RWPE2 (cell line): Measurements from ENCODE around the gene UPF1.

Experiments
- ATAC-seq: fragments of 200-7000 bp; cut with Tn5 transposase; 3 replicates; pipeline ENCODE4 v1.9.1; 2021; ENCODE audit warnings: low read depth
- DNase-seq: peaks from one replicate; pipeline ENCODE4 v3.0.0-alpha.2; 2020; ENCODE audit warnings: low spot score
- H3K27ac ChIP-seq: fragments of 450-650 bp; 2 replicates; pipeline ENCODE4 v1.5.1; 2017; ENCODE audit warnings: mild to moderate bottlenecking; ENCODE audit not compliant: poor library complexity, severe bottlenecking
- H3K27me3 ChIP-seq: fragments of 250-450 bp; sonication (Bioruptor Pico); 2 replicates; pipeline ENCODE4 v1.5.1; 2021; ENCODE audit warnings: mild to moderate bottlenecking, moderate library complexity; ENCODE audit not compliant: insufficient read depth, poor library complexity, severe bottlenecking
- H3K36me3 ChIP-seq: fragments of 250-450 bp; sonication (Bioruptor Pico); 2 replicates; pipeline ENCODE4 v1.5.1; 2020; ENCODE audit warnings: low read depth, mild to moderate bottlenecking, moderate library complexity
- H3K4me1 ChIP-seq: fragments of 250-450 bp; sonication (Bioruptor Pico); 2 replicates; pipeline ENCODE4 v1.5.1; 2021; ENCODE audit warnings: mild to moderate bottlenecking, moderate library complexity; ENCODE audit not compliant: insufficient read depth, poor library complexity, severe bottlenecking
- H3K4me3 ChIP-seq: fragments of 250-450 bp; sonication (Bioruptor Pico); 2 replicates; pipeline ENCODE4 v1.5.1; 2021; ENCODE audit warnings: mild to moderate bottlenecking, moderate library complexity; ENCODE audit not compliant: severe bottlenecking
- H3K9me3 ChIP-seq: fragments of 250-450 bp; sonication (Bioruptor Pico); 2 replicates; pipeline ENCODE4 v1.5.1; 2021; ENCODE audit warnings: mild to moderate bottlenecking, moderate library complexity; ENCODE audit not compliant: severe bottlenecking
- TF ChIP-seq, protein P1 (sequence below): fragments of 450-650 bp; IDR thresholded peaks from one replicate; pipeline ENCODE4 v1.5.1; 2017; ENCODE audit warnings: mild to moderate bottlenecking, moderate library complexity; ENCODE audit not compliant: poor library complexity, severe bottlenecking

UPF1 gene

GRCh38 chr19:18799389-18799970 lies 32.3 kb upstream of the UPF1 start:
- TF ChIP-seq, protein P1, sequence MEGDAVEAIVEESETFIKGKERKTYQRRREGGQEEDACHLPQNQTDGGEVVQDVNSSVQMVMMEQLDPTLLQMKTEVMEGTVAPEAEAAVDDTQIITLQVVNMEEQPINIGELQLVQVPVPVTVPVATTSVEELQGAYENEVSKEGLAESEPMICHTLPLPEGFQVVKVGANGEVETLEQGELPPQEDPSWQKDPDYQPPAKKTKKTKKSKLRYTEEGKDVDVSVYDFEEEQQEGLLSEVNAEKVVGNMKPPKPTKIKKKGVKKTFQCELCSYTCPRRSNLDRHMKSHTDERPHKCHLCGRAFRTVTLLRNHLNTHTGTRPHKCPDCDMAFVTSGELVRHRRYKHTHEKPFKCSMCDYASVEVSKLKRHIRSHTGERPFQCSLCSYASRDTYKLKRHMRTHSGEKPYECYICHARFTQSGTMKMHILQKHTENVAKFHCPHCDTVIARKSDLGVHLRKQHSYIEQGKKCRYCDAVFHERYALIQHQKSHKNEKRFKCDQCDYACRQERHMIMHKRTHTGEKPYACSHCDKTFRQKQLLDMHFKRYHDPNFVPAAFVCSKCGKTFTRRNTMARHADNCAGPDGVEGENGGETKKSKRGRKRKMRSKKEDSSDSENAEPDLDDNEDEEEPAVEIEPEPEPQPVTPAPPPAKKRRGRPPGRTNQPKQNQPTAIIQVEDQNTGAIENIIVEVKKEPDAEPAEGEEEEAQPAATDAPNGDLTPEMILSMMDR, result no peak
- no peaks in the 10 kb centered on the region for H3K36me3 ChIP-seq
- no peak for DNase-seq
- no peak for ATAC-seq
- H3K27me3 ChIP-seq, result no peaks in the 10 kb centered on the region
- no peak overlapping the region for H3K27ac ChIP-seq
- H3K4me3 ChIP-seq, result no peak overlapping the region
- no peaks in the 10 kb centered on the region for H3K9me3 ChIP-seq
- H3K4me1 ChIP-seq, result no peaks in the 10 kb centered on the region

DNA sequence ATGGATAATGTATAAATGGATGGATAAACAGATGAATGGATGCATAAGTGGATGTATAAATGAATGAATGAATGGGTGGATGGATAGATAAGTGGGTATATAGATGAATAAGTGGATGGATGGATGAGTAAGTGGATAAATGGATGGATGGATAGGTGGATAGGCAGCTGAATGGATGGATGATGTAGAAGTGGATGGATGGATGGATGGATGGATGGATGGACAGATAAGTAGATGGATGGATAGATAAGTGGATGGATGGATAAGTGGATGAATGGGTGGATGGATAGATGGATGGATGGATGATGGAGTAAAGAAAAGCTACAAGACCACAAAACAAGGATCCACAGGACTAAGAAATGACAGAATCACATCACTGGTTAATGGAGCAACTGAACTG lies 31.7 kb upstream of the UPF1 start:
- ATAC-seq, result no peak
- Histone ChIP-seq H3K36me3 (no peaks in the 10 kb centered on the region), H3K4me1 (no peaks in the 10 kb centered on the region), H3K4me3 (no peak overlapping the region), H3K27ac (no peak overlapping the region), H3K9me3 (no peaks in the 10 kb centered on the region), H3K27me3 (no peaks in the 10 kb centered on the region)
- TF ChIP-seq, protein P1, result no peak
- DNase-seq, result no peak

DNA sequence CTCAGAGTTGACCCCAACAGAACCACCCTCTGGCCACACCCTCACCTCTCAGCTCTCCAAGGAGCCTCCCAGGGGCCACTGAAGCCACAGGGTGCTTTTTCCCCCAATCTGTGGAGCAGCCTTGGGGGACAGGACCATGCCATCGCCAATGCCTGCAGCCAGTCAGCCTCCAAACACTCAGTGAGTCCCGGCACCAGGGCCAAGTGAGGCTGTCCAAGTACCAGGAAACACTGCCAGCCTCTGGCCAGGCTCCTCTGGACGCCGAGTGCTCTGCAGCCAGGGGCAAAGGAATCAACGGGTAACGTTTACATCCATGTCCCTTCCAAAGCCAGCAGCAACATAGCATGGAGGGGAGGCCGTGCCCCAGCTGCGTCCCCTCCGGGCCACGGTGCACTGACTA lies 31.1 kb upstream of the UPF1 start:
- no peak; the same call in 2 of the 3 replicates for ATAC-seq
- DNase-seq, result no peak
- H3K27ac ChIP-seq, result no peak overlapping the region
- H3K4me1 ChIP-seq, result no peaks in the 10 kb centered on the region
- TF ChIP-seq, protein P1, result no peak
- H3K27me3 ChIP-seq, result no peaks in the 10 kb centered on the region
- H3K4me3 ChIP-seq, result no peak overlapping the region
- no peaks in the 10 kb centered on the region for H3K9me3 ChIP-seq
- no peaks in the 10 kb centered on the region for H3K36me3 ChIP-seq

GRCh38 chr19:18802354-18802753 lies 29.4 kb upstream of the UPF1 start:
- Histone ChIP-seq H3K36me3 (no peaks in the 10 kb centered on the region), H3K4me1 (no peaks in the 10 kb centered on the region), H3K4me3 (no peak overlapping the region), H3K27ac (no peak overlapping the region), H3K27me3 (no peaks in the 10 kb centered on the region), H3K9me3 (no peaks in the 10 kb centered on the region)
- TF ChIP-seq, protein P1, result no peak
- DNase-seq (no peak), ATAC-seq (no peak)

DNA sequence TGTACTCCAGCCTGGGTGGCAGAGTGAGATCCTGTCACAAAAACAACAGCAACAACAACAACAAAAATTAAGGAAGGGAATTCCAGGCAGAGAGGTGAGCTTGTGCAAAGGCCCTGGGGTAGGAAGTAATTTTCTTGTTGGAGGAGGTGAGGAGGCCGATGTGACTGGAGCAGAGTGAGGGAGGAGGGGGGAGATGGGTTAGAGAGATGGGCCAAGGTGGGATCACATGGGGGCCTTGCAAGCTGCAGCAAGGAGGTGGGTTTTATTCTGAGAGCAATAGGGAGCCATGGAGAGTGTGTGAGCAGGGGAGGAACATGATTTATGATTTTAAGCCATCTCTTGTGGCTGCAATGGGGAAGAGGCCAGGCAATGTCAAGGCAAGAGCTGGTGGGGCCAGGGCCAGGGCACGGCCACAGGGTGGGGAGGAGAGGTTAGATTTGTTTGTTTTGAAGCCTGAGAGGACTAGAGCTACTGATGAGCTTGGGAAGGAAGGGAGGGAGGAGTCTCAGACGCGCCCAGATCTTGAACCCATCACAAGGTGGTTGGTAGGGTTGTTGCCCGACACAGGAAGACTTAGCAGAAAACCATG lies 28.1 kb upstream of the UPF1 start:
- DNase-seq, result no peak
- Histone ChIP-seq H3K9me3 (no peaks in the 10 kb centered on the region), H3K27ac (no peak overlapping the region), H3K27me3 (no peaks in the 10 kb centered on the region), H3K4me1 (no peaks in the 10 kb centered on the region), H3K4me3 (no peak overlapping the region), H3K36me3 (no peaks in the 10 kb centered on the region)
- TF ChIP-seq, protein P1, result no peak
- no peak for ATAC-seq
